GM18517 (cell line): ENCODE results near the gene POLG.

Experiments
- ATAC-seq: cut with Tn5 transposase; IDR thresholded peaks from one replicate; pipeline ENCODE4 v1.9.1; 2021; ENCODE audit warnings: mild to moderate bottlenecking, moderate library complexity; ENCODE audit not compliant: unreplicated experiment

The POLG gene

GRCh38 chr15:89334510-89335297 is at the start of gene POLG:
POLG (minus strand) TSS chr15:89334824; CDS start chr15:89333754, 1,070 bp downstream.
- ATAC-seq: peak; percentile 82

DNA sequence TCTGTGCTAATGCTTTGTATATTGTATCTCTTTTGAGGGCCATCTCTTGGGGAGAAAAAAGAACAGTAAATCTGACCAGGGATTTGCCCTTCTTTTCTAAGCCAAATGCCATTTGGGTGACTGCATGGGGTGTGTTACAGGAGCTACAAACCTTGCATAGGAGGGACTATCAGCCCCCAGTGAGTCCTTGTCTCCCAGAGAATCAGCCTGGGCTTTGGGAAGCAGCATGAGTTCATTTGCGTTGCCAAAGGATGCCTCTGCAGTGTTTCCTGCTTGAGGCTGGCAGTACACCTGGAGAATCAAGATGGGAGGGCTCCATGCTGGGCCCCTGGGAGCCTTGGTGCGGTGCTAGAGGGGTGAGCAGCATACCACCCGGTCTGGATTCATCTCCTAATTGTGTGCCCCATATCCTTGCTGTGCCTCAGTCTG is 49.6 kb upstream of the POLG start:
- ATAC-seq: no peak

GRCh38 chr15:89383365-89384175 is 48.9 kb upstream of the POLG start:
- no peak for ATAC-seq

GRCh38 chr15:89381888-89382686 is 47.5 kb upstream of the POLG start:
- no peak for ATAC-seq

DNA sequence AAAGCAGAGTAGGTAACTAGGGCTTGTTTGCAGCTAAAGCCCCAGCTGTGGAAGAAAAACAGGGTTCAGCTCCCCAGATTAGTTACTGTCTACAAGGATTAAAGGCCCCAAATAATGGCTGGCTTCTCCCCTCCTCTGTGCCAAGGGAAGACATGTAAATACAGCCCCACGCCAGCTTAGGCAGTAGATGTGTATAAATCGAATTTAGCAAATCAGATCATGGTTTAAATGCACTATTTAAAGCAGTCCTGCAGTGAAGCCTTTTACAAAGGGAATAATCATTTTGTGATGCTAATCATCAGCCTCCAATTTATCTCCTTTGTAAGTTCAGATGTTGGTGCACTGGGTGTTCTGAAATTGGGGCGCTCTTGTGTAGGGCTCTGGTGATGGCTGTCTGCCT is 46.7 kb upstream of the POLG start:
- no peak for ATAC-seq

DNA sequence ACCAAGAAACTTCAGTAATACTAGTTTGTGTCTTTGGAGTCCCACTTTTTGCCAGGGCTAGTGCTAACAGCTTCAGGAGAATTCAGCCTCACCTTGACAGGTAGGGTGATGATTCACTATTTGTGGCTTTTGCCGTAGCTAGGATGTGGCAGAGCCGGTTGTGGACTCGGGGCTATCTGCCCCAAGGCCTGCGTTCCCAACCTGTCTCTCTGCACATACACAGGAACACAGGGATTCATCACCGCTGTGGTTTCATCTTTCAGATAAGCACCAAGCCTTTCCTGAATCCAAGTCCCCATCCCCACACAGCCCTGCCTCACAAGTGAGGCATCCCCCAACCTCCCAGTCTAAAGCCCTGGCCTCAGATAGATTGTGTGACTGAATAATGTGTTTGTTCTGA is 45.2 kb upstream of the POLG start:
- no peak for ATAC-seq

DNA sequence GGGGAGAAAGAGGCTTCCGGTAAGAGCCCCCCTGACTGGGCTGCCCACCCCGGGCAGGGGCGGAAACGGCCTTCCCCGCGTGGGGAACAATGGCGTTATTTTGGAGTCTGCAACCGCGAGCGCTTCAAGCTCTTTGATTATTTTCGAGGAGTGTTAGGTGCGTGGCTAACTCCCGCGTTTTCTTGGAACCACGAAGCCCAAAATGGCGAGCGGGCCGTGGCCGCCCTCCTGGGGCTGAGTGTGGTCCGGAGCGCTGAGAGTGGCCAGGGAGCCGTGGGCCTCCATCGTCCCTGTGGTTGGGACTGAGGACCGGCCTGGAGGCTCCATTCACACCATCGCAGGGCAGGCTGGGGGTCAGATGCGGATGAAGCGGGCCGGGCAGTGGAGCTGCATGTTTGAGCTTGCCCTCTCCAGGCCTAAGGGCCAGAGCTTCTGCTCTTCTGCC is 44.6 kb upstream of the POLG start:
- no peak for ATAC-seq

GRCh38 chr15:89378296-89379151 is 43.9 kb upstream of the POLG start:
- ATAC-seq: no peak

DNA sequence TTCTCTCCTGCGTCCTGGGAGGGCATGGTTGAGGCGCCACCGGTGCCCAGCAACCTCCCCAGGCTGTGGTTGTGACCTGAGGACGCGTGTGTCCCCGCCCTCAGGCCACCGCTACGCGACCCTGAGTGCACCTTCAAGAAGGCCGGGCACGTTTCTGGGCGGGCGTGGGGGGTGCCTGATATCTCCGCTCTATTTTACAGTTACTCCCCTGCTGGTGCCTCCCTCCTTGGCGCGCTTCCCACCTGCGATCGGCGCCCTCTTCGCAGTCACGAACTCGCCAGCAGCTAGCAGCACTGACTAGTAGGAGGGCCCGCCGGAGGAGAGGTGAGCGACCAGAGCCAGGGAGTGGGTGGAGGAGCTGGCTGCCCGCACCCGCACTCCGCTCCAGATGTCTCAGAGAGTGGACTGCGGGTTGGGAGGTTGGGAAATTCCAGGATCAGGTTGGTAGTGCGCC is 43.2 kb upstream of the POLG start:
- ATAC-seq: no peak

DNA sequence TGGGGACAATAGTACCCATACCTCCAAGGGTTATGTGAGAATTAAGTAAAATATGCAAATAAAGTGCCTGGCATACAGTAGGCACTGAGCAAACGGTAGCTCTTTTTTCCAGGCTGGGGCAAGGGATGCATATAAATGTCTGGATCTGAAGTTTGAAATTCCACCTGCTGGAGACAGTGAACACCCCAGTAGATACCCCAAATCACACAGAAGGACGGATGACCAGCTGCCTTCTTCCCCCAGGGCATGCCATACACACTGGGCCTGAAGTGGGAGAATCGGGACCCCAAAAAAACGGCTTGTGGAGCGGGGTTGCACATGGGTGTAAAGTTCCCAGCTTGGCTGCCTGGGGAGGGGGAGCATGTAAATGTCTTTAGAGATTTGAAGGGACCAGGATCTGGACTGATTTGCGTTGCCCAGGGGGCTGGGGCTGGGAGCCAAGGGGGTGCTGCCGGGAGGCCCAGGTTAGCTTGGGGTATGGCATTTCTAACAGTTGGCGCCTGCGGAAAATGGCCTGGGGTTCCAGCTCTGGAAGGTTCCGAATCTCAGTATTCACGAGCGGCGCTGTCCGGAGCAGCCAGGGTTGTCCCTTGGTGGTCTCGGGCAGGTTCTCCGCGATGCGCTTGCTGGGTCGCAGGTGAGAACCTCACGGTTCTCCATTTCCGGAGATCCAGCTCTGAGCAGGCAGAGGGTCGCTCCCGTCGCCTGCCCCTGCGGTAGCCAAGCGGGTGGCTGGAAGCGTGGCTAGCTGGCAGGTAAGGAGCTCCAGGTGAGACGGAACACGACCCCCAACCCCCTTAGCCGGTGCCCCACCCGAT is 42.6 kb upstream of the POLG start:
- ATAC-seq: no peak

- ATAC-seq: no peak
Measured at GRCh38 chr15:89376388-89376787, 41.8 kb upstream of the POLG start.

- no peak for ATAC-seq
Measured at GRCh38 chr15:89375093-89376005, 40.7 kb upstream of the POLG start.

- ATAC-seq: no peak
Measured at GRCh38 chr15:89374086-89374981, 39.7 kb upstream of the POLG start.

DNA sequence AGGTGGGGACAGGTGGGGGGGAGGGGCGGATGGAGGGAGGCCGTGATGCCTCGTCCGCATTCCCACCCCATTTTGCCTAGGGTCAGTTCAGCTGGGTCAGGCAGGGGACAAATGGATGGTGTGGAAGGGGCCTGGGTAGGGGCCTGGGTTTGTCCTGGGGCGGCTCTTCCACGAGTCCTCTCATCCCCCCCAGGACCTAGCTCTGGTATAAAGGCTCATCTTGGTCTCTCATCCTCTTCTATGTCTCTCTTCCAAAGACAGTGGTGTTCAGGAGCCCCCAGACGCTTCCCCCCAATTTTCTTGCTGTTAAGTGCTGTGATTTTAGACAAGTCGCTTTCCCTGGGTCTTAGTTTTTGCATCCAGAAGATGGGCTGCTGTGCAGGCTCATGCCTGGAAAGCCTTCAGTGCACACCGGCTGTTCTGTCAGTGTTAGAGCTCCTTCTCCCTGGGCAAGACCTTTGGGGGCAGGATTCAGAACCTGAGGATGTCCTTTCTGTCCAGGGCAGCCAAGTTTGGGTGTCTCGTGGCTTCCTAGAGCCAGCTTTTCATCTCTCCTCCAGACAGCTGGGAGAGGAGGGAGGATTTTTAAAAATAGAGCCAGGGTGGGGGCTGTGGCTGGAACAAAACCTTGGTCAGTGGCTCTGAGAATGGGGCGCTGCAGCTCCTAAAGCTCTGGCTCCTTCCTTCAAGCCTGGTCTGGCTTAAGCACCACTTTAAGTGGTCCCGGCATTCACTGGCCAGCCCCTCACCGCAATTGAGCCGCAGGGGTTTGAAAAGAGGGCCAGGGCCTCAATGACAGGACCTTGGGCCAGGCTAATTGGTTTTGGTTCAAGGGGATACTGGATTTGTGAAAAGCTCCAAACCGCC is 37.7 kb upstream of the POLG start:
- ATAC-seq: no peak

GRCh38 chr15:89371228-89372044 is 36.8 kb upstream of the POLG start:
- no peak for ATAC-seq

GRCh38 chr15:89370978-89371227 is 36.3 kb upstream of the POLG start:
- ATAC-seq: no peak
